ENCODE results near the gene UBAP2.

DNA sequence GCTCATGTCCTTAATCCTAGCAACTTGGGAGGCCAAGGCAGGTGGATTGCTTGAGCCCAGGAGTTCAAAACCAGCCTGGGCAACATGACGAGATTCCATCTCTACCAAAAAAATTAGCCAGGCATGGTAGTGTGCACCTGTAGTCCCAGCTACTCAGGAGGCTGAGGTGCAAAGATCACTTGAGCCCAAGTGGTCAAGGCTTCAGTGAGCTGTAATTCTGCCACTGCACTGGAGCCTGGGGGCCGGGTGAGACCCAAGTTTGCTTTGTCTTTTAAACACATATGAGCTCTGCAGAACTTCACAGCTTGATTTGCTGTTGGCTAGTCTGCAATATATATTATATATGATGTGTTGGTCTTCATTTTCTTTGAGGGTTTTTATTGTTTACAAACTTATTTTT, 141.9 kb downstream of the UBAP2 start:
- no peak for TF ChIP-seq POLR2AphosphoS5 (IDR thresholded peaks at IDR 0.05)
- TF ChIP-seq, protein P1, sequence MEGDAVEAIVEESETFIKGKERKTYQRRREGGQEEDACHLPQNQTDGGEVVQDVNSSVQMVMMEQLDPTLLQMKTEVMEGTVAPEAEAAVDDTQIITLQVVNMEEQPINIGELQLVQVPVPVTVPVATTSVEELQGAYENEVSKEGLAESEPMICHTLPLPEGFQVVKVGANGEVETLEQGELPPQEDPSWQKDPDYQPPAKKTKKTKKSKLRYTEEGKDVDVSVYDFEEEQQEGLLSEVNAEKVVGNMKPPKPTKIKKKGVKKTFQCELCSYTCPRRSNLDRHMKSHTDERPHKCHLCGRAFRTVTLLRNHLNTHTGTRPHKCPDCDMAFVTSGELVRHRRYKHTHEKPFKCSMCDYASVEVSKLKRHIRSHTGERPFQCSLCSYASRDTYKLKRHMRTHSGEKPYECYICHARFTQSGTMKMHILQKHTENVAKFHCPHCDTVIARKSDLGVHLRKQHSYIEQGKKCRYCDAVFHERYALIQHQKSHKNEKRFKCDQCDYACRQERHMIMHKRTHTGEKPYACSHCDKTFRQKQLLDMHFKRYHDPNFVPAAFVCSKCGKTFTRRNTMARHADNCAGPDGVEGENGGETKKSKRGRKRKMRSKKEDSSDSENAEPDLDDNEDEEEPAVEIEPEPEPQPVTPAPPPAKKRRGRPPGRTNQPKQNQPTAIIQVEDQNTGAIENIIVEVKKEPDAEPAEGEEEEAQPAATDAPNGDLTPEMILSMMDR (IDR thresholded peaks at IDR 0.05) = no peak
- no peak for TF ChIP-seq POLR2A (IDR thresholded peaks at IDR 0.05; ENCODE audit: low read depth)
- TF ChIP-seq EP300 (IDR thresholded peaks at IDR 0.05) = no peak

All from esophagus muscularis mucosa (tissue), 4 donors.